DOHH2 (cell line): Measurements from ENCODE around the gene ELOB.

Experiments used
- H3F3A ChIP-seq: fragments of 200-600 bp; sonication (generic), shearing (Covaris generic); 2 replicates; pipeline ENCODE4 v1.6.0; 2016; ENCODE audit warnings: antibody characterized with exemption, mild to moderate bottlenecking; ENCODE audit not compliant: control insufficient read depth, insufficient read depth
- H3K27ac ChIP-seq: fragments of 200-600 bp; sonication (generic); 2 replicates; pipeline ENCODE4 v1.5.1; 2014; ENCODE audit warnings: low read depth, mild to moderate bottlenecking, low read length, moderate library complexity
- H3K27me3 ChIP-seq: fragments of 200-600 bp; sonication (generic); 2 replicates; pipeline ENCODE4 v1.6.1; 2014; ENCODE audit warnings: mild to moderate bottlenecking, low read length, mixed read lengths; ENCODE audit not compliant: control insufficient read depth
- H3K36me3 ChIP-seq: fragments of 200-600 bp; sonication (generic); 2 replicates; pipeline ENCODE4 v1.6.1; 2014; ENCODE audit warnings: mild to moderate bottlenecking, low read length, moderate library complexity, mixed read lengths; ENCODE audit not compliant: control insufficient read depth
- H3K4me1 ChIP-seq: fragments of 200-600 bp; sonication (generic); 2 replicates; pipeline ENCODE4 v1.6.1; 2014; ENCODE audit warnings: mild to moderate bottlenecking, low read length, mixed read lengths; ENCODE audit not compliant: control insufficient read depth
- H3K4me2 ChIP-seq: fragments of 200-600 bp; sonication (generic); 2 replicates; pipeline ENCODE4 v1.6.0; 2014; ENCODE audit warnings: mild to moderate bottlenecking, low read length, moderate library complexity
- H3K4me3 ChIP-seq: fragments of 200-600 bp; sonication (generic); 2 replicates; pipeline ENCODE4 v1.5.1; 2014; ENCODE audit warnings: mild to moderate bottlenecking, low read length, mixed read lengths
- H3K79me2 ChIP-seq: fragments of 200-600 bp; sonication (generic); 2 replicates; pipeline ENCODE4 v1.6.1; 2014; ENCODE audit warnings: mild to moderate bottlenecking, low read length, mixed read lengths; ENCODE audit not compliant: control insufficient read depth
- H3K9me2 ChIP-seq: fragments of 200-600 bp; sonication (generic); replicated peaks from 2 replicates; pipeline ENCODE4 v1.6.1; 2014; ENCODE audit warnings: mild to moderate bottlenecking, low read length, mixed read lengths; ENCODE audit not compliant: control insufficient read depth
- H3K9me3 ChIP-seq: fragments of 200-600 bp; sonication (generic); 2 replicates; pipeline ENCODE4 v1.6.1; 2014; ENCODE audit warnings: antibody characterized with exemption, low read length, mixed read lengths; ENCODE audit not compliant: control insufficient read depth, insufficient read depth
- H4K20me1 ChIP-seq: fragments of 200-600 bp; sonication (generic); 2 replicates; pipeline ENCODE4 v1.6.0; 2014; ENCODE audit warnings: low read depth, mild to moderate bottlenecking, antibody characterized with exemption, low read length, moderate library complexity; ENCODE audit not compliant: control insufficient read depth, insufficient read depth
- CTCF ChIP-seq: fragments of 200-600 bp; sonication (generic); IDR thresholded peaks from one replicate; pipeline ENCODE4 v1.5.1; 2014; ENCODE audit warnings: antibody characterized with exemption, mild to moderate bottlenecking, low read depth, low read length; ENCODE audit not compliant: poor library complexity, severe bottlenecking
- EZH2phosphoT487 ChIP-seq: fragments of 200-600 bp; sonication (generic); IDR thresholded peaks from 2 replicates; pipeline ENCODE4 v1.6.1; 2017; ENCODE audit warnings: borderline replicate concordance, mild to moderate bottlenecking, antibody characterized with exemption, low read length, moderate library complexity, mixed read lengths

The ELOB gene

GRCh38 chr16:2819179-2819938 is 42.3 kb upstream of the ELOB start:
- Histone ChIP-seq H3K27ac (no peak overlapping the region), H3K27me3 (no peaks in the 10 kb centered on the region), H3F3A (no peaks in the 10 kb centered on the region)

GRCh38 chr16:2818272-2818876 is 41.3 kb upstream of the ELOB start:
- H3K4me2 ChIP-seq = no peak overlapping the region
- no peak overlapping the region for H3K4me3 ChIP-seq
- no peaks in the 10 kb centered on the region for H3K36me3 ChIP-seq
- TF ChIP-seq EZH2phosphoT487 (no peak), CTCF (no peak)
- H3F3A ChIP-seq = no peaks in the 10 kb centered on the region
- H3K27me3 ChIP-seq = no peaks in the 10 kb centered on the region
- no peaks in the 10 kb centered on the region for H3K9me2 ChIP-seq
- H4K20me1 ChIP-seq = no peaks in the 10 kb centered on the region
- no peaks in the 10 kb centered on the region for H3K4me1 ChIP-seq
- H3K27ac ChIP-seq = no peak overlapping the region
- no peaks in the 10 kb centered on the region for H3K9me3 ChIP-seq
- H3K79me2 ChIP-seq = no peaks in the 10 kb centered on the region

More at GRCh38 chr16:2819179-2819938, 42.3 kb upstream of the ELOB start:
- no peaks in the 10 kb centered on the region for H4K20me1 ChIP-seq
- no peaks in the 10 kb centered on the region for H3K4me1 ChIP-seq
- no peaks in the 10 kb centered on the region for H3K79me2 ChIP-seq
- H3K9me3 ChIP-seq = no peaks in the 10 kb centered on the region
- H3K9me2 ChIP-seq = no peaks in the 10 kb centered on the region
- no peak overlapping the region for H3K4me2 ChIP-seq
- no peaks in the 10 kb centered on the region for H3K36me3 ChIP-seq
- no peak overlapping the region for H3K4me3 ChIP-seq
- TF ChIP-seq CTCF = no peak

GRCh38 chr16:2817340-2818271 is 40.5 kb upstream of the ELOB start:
- no peak for TF ChIP-seq EZH2phosphoT487
- no peak for TF ChIP-seq CTCF
- H3K79me2 ChIP-seq = no peaks in the 10 kb centered on the region
- no peak overlapping the region for H3K27ac ChIP-seq
- H3K27me3 ChIP-seq = no peaks in the 10 kb centered on the region
- H4K20me1 ChIP-seq = no peaks in the 10 kb centered on the region
- H3K36me3 ChIP-seq = no peaks in the 10 kb centered on the region
- no peak overlapping the region for H3K4me3 ChIP-seq
- H3K4me1 ChIP-seq = no peaks in the 10 kb centered on the region
- no peaks in the 10 kb centered on the region for H3K9me3 ChIP-seq
- no peaks in the 10 kb centered on the region for H3K9me2 ChIP-seq
- no peak overlapping the region for H3K4me2 ChIP-seq
- H3F3A ChIP-seq = no peaks in the 10 kb centered on the region
